ENCODE results near the gene SLC29A1.
"Not testable (repeated sequence)": the region's sequence is repeated elsewhere in the genome, so short reads cannot be mapped to it uniquely, and the experiment has no call there.

SLC29A1 gene

GRCh38 chr6:44193307-44193910 is 30.0 kb upstream of the SLC29A1 start:
- no peak for DNase-seq (ENCODE audit: low spot score)
- ChIA-PET POLR2A (ENCODE audit: low non-redundant PET) (no interaction called here), CTCF (interaction anchor here (0.6 kb wide), 2 partner anchors 134 to 1475 kb away, joined by 3 to 4 read pairs; no protein-coding TSS in a partner anchor)
- no peak overlapping the region for H3K27ac ChIP-seq
- no peak for TF ChIP-seq CTCF (conservative IDR thresholded peaks at IDR 0.05; ENCODE audit: low read depth)

GRCh38 chr6:44194326-44194725 is 29.1 kb upstream of the SLC29A1 start:
- DNase-seq (ENCODE audit: low spot score) = no peak
- POLR2A ChIA-PET (ENCODE audit: low non-redundant PET) = no interaction called here
- CTCF ChIA-PET = no interaction called here
- no peak for TF ChIP-seq CTCF (conservative IDR thresholded peaks at IDR 0.05; ENCODE audit: low read depth)
- H3K27ac ChIP-seq = no peak overlapping the region

- DNase-seq (ENCODE audit: low spot score); H3K27ac ChIP-seq; POLR2A ChIA-PET (ENCODE audit: low non-redundant PET); CTCF ChIA-PET: not testable (repeated sequence)
Measured at GRCh38 chr6:44196351-44196750, 27.0 kb upstream of the SLC29A1 start.

GRCh38 chr6:44198684-44199083 is 24.7 kb upstream of the SLC29A1 start:
- no peak for DNase-seq (ENCODE audit: low spot score)
- ChIA-PET CTCF (no interaction called here), POLR2A (ENCODE audit: low non-redundant PET) (no interaction called here)
- TF ChIP-seq CTCF (conservative IDR thresholded peaks at IDR 0.05; ENCODE audit: low read depth) = no peak
- H3K27ac ChIP-seq = no peak overlapping the region

GRCh38 chr6:44199883-44200282 is 23.5 kb upstream of the SLC29A1 start:
- H3K27ac ChIP-seq = no peak overlapping the region
- TF ChIP-seq CTCF (conservative IDR thresholded peaks at IDR 0.05; ENCODE audit: low read depth) = no peak
- DNase-seq (ENCODE audit: low spot score) = no peak
- POLR2A ChIA-PET (ENCODE audit: low non-redundant PET) = no interaction called here
- CTCF ChIA-PET = interaction anchor here (0.6 kb wide), 1 partner anchor 44 kb away, joined by 3 read pairs; no protein-coding TSS in a partner anchor

- peak overlapping the region; percentile 92 for H3K27ac ChIP-seq
- DNase-seq (ENCODE audit: low spot score) = no peak
- TF ChIP-seq CTCF (conservative IDR thresholded peaks at IDR 0.05; ENCODE audit: low read depth) = no peak
- ChIA-PET CTCF (interaction anchor here (0.7 to 1.1 kb wide), 2 partner anchors 22 to 37 kb away, joined by 3 to 5 read pairs; partner anchors contain the start of gene SLC29A1), POLR2A (ENCODE audit: low non-redundant PET) (interaction anchor here (0.9 to 1.1 kb wide), 2 partner anchors 20 to 46 kb away, joined by 3 to 6 read pairs; partner anchors contain the start of gene HSP90AB1)
Measured at GRCh38 chr6:44201200-44201599, 22.2 kb upstream of the SLC29A1 start.

- H3K27ac ChIP-seq = peak overlapping the region; percentile 92
- TF ChIP-seq CTCF (conservative IDR thresholded peaks at IDR 0.05; ENCODE audit: low read depth) = no peak
- ChIA-PET CTCF (interaction anchor here (1.1 kb wide), 1 partner anchor 36 kb away, joined by 3 read pairs; no protein-coding TSS in a partner anchor), POLR2A (ENCODE audit: low non-redundant PET) (interaction anchor here (1.1 kb wide), 1 partner anchor 20 kb away, joined by 6 read pairs; no protein-coding TSS in a partner anchor)
- peak; percentile 64 for DNase-seq (ENCODE audit: low spot score)
Measured at GRCh38 chr6:44201638-44202303, 21.6 kb upstream of the SLC29A1 start.

All from RWPE1 (cell line).